ENCODE data around the gene UCK1.

The UCK1 gene

GRCh38 chr9:131475956-131476776 lies 54.9 kb downstream of the UCK1 start:
- TF ChIP-seq POLR2A (IDR thresholded peaks at IDR 0.05; ENCODE audit: extremely low read depth, insufficient read length) (no peak), CTCF (IDR thresholded peaks at IDR 0.05; ENCODE audit: low read depth, low read length) (peak; percentile 10), MYC (IDR thresholded peaks at IDR 0.05; ENCODE audit: low read depth, low read length) (no peak), MAX (IDR thresholded peaks at IDR 0.05; ENCODE audit: low read depth, low read length) (no peak)
- no peak for DNase-seq (ENCODE audit: low read depth)
- H3K4me3 ChIP-seq (ENCODE audit: low read depth, low read length), result no peak overlapping the region

- no peak for DNase-seq (ENCODE audit: low read depth)
- H3K4me3 ChIP-seq (ENCODE audit: low read depth, low read length), result no peak overlapping the region
- TF ChIP-seq MAX (IDR thresholded peaks at IDR 0.05; ENCODE audit: low read depth, low read length) (no peak), MYC (IDR thresholded peaks at IDR 0.05; ENCODE audit: low read depth, low read length) (no peak), CTCF (IDR thresholded peaks at IDR 0.05; ENCODE audit: low read depth, low read length) (no peak), POLR2A (IDR thresholded peaks at IDR 0.05; ENCODE audit: extremely low read depth, insufficient read length) (no peak)
Measured at GRCh38 chr9:131475111-131475955, 55.7 kb downstream of the UCK1 start.

- no peak overlapping the region for H3K4me3 ChIP-seq (ENCODE audit: low read depth, low read length)
- DNase-seq (ENCODE audit: low read depth), result no peak
- TF ChIP-seq CTCF (IDR thresholded peaks at IDR 0.05; ENCODE audit: low read depth, low read length), result no peak
- TF ChIP-seq POLR2A (IDR thresholded peaks at IDR 0.05; ENCODE audit: extremely low read depth, insufficient read length), result no peak
Measured at GRCh38 chr9:131474711-131475110, 56.4 kb downstream of the UCK1 start.

GRCh38 chr9:131473891-131474290 lies 57.2 kb downstream of the UCK1 start:
- DNase-seq (ENCODE audit: low read depth), result no peak
- no peak overlapping the region for H3K4me3 ChIP-seq (ENCODE audit: low read depth, low read length)
- no peak for TF ChIP-seq MAX (IDR thresholded peaks at IDR 0.05; ENCODE audit: low read depth, low read length)
- TF ChIP-seq POLR2A (IDR thresholded peaks at IDR 0.05; ENCODE audit: extremely low read depth, insufficient read length), result no peak
- TF ChIP-seq MYC (IDR thresholded peaks at IDR 0.05; ENCODE audit: low read depth, low read length), result no peak
- TF ChIP-seq CTCF (IDR thresholded peaks at IDR 0.05; ENCODE audit: low read depth, low read length), result no peak
